Measurements from ENCODE around the gene ODF4. TPM values are rescaled to one million over a fixed set of nuclear protein-coding genes. Genes with fewer than 3 reads are reported as not detected.

Gene ODF4
- total and polyA plus RNA-seq, 4 donors: not detected

GRCh38 chr17:8311131-8311790 is 28.4 kb upstream of the ODF4 start:
- H3K27ac ChIP-seq (ENCODE audit: low read depth in 1 of 2, low read length in 2 of 2): no peak overlapping the region
- DNase-seq: no peak
- H3K27me3 ChIP-seq (ENCODE audit: control insufficient read depth in 1 of 2, insufficient read depth in 2 of 2, low read length in 1 of 2): no peaks in the 10 kb centered on the region
- ATAC-seq (ENCODE audit: low FRiP score): peak; percentile 34
- H3K36me3 ChIP-seq (ENCODE audit: control insufficient read depth in 1 of 2, insufficient read depth in 2 of 2, low read length in 1 of 2): no peaks in the 10 kb centered on the region
- intact Hi-C loops (cut with DNase I): no loop called here
- no peak overlapping the region for H3K4me3 ChIP-seq (ENCODE audit: low read length in 2 of 2)
- no peaks in the 10 kb centered on the region for H3K9me3 ChIP-seq (ENCODE audit: control insufficient read depth, low read length)
- WGBS, 2 donors: 81 to 82% methylated on average over 25 of the region's 25 CpGs
- no peaks in the 10 kb centered on the region for H3K4me1 ChIP-seq (ENCODE audit: control insufficient read depth in 1 of 2, insufficient read depth in 2 of 2, low read length in 2 of 2)

GRCh38 chr17:8312251-8312650 is 27.4 kb upstream of the ODF4 start:
- H3K4me1 ChIP-seq (ENCODE audit: control insufficient read depth in 1 of 2, insufficient read depth in 2 of 2, low read length in 2 of 2): no peaks in the 10 kb centered on the region
- DNase-seq: no peak
- 72 to 80% methylated on average over 13 of the region's 13 CpGs for WGBS, 2 donors
- no peaks in the 10 kb centered on the region for H3K9me3 ChIP-seq (ENCODE audit: control insufficient read depth, low read length)
- intact Hi-C loops (cut with DNase I): no loop called here
- no peaks in the 10 kb centered on the region for H3K27me3 ChIP-seq (ENCODE audit: control insufficient read depth in 1 of 2, insufficient read depth in 2 of 2, low read length in 1 of 2)
- H3K4me3 ChIP-seq (ENCODE audit: low read length in 2 of 2): no peak overlapping the region
- H3K27ac ChIP-seq (ENCODE audit: low read depth in 1 of 2, low read length in 2 of 2): no peak overlapping the region
- ATAC-seq (ENCODE audit: low FRiP score): no peak
- no peaks in the 10 kb centered on the region for H3K36me3 ChIP-seq (ENCODE audit: control insufficient read depth in 1 of 2, insufficient read depth in 2 of 2, low read length in 1 of 2)

GRCh38 chr17:8312726-8313600 is 26.7 kb upstream of the ODF4 start:
- peak in 1 of 2 donors; percentile 67 for DNase-seq
- 62 to 64% methylated on average over 16 of the region's 16 CpGs for WGBS, 2 donors
- Histone ChIP-seq H3K9me3 (ENCODE audit: control insufficient read depth, low read length) (no peaks in the 10 kb centered on the region), H3K4me1 (ENCODE audit: control insufficient read depth in 1 of 2, insufficient read depth in 2 of 2, low read length in 2 of 2) (no peaks in the 10 kb centered on the region), H3K27me3 (ENCODE audit: control insufficient read depth in 1 of 2, insufficient read depth in 2 of 2, low read length in 1 of 2) (no peaks in the 10 kb centered on the region), H3K27ac (ENCODE audit: low read depth in 1 of 2, low read length in 2 of 2) (no peak overlapping the region), H3K36me3 (ENCODE audit: control insufficient read depth in 1 of 2, insufficient read depth in 2 of 2, low read length in 1 of 2) (no peaks in the 10 kb centered on the region), H3K4me3 (ENCODE audit: low read length in 2 of 2) (no peak overlapping the region)
- intact Hi-C loops (cut with DNase I): no loop called here
- no peak for ATAC-seq (ENCODE audit: low FRiP score)

GRCh38 chr17:8314797-8315763 is 24.6 kb upstream of the ODF4 start:
- Histone ChIP-seq H3K4me3 (ENCODE audit: low read length in 2 of 2) (no peak overlapping the region), H3K36me3 (ENCODE audit: control insufficient read depth in 1 of 2, insufficient read depth in 2 of 2, low read length in 1 of 2) (no peaks in the 10 kb centered on the region), H3K9me3 (ENCODE audit: control insufficient read depth, low read length) (no peaks in the 10 kb centered on the region), H3K27me3 (ENCODE audit: control insufficient read depth in 1 of 2, insufficient read depth in 2 of 2, low read length in 1 of 2) (no peaks in the 10 kb centered on the region), H3K4me1 (ENCODE audit: control insufficient read depth in 1 of 2, insufficient read depth in 2 of 2, low read length in 2 of 2) (no peaks in the 10 kb centered on the region), H3K27ac (ENCODE audit: low read depth in 1 of 2, low read length in 2 of 2) (no peak overlapping the region)
- intact Hi-C loops (cut with DNase I): no loop called here
- ATAC-seq (ENCODE audit: low FRiP score): no peak
- no peak for DNase-seq
- 7 to 9% methylated on average over 29 of the region's 29 CpGs for WGBS, 2 donors

GRCh38 chr17:8315764-8316217 is 23.8 kb upstream of the ODF4 start:
- Histone ChIP-seq H3K27ac (ENCODE audit: low read depth in 1 of 2, low read length in 2 of 2) (no peak overlapping the region), H3K4me3 (ENCODE audit: low read length in 2 of 2) (no peak overlapping the region), H3K9me3 (ENCODE audit: control insufficient read depth, low read length) (no peaks in the 10 kb centered on the region), H3K27me3 (ENCODE audit: control insufficient read depth in 1 of 2, insufficient read depth in 2 of 2, low read length in 1 of 2) (no peaks in the 10 kb centered on the region), H3K36me3 (ENCODE audit: control insufficient read depth in 1 of 2, insufficient read depth in 2 of 2, low read length in 1 of 2) (no peaks in the 10 kb centered on the region), H3K4me1 (ENCODE audit: control insufficient read depth in 1 of 2, insufficient read depth in 2 of 2, low read length in 2 of 2) (no peaks in the 10 kb centered on the region)
- intact Hi-C loops (cut with DNase I): no loop called here
- ATAC-seq (ENCODE audit: low FRiP score): no peak
- WGBS, 2 donors: 13 to 17% methylated on average over 26 of the region's 26 CpGs
- no peak for DNase-seq

DNA sequence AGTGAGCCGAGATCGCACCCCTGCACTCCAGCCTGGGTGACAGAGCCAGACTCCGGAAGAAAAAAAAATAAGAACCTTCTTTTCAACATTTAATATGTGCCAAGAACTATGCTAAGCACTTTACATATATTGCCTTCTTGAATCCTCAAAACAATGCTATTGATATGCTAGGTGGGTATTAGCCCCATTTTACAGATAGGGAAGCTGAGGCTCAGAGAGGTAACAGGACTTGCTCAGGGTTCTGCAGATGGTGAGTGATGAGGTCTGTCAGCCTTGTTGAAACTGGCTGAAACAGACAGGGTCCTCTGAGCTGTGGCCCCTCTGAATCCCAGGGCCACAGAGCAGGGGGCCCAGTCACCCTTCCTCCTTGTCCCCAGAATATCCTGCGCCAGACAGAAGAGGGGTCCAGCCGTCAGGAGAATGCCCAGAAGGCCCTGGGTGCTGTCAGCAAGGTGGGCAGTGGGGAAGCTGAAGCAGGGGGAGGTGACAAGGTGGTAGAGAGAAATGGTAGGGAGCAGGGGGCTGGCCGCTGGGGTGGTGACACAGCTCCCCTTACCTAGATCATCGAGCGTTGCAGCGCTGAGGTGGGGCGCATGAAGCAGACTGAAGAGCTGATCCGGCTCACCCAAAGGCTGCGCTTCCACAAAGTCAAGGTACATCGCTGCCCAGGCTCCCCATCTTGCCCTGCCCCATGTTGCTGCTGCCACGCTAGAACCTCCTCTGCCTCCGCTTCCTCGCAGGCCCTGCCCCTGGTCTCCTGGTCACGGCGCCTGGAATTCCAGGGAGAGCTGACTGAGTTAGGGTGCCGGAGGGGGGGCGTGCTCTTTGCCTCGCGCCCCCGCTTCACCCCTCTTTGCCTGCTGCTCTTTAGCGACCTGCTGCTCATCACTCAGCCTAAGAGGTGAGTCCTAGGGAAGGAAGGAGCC is 21.4 kb upstream of the ODF4 start:
- DNase-seq (no peak), ATAC-seq (ENCODE audit: low FRiP score) (no peak)
- Histone ChIP-seq H3K36me3 (ENCODE audit: control insufficient read depth in 1 of 2, insufficient read depth in 2 of 2, low read length in 1 of 2) (no peaks in the 10 kb centered on the region), H3K27ac (ENCODE audit: low read depth in 1 of 2, low read length in 2 of 2) (no peak overlapping the region), H3K4me1 (ENCODE audit: control insufficient read depth in 1 of 2, insufficient read depth in 2 of 2, low read length in 2 of 2) (no peaks in the 10 kb centered on the region), H3K27me3 (ENCODE audit: control insufficient read depth in 1 of 2, insufficient read depth in 2 of 2, low read length in 1 of 2) (no peaks in the 10 kb centered on the region), H3K9me3 (ENCODE audit: control insufficient read depth, low read length) (no peaks in the 10 kb centered on the region), H3K4me3 (ENCODE audit: low read length in 2 of 2) (no peak overlapping the region)
- 65 to 74% methylated on average over 22 to 24 of the region's 24 CpGs for WGBS, 2 donors
- intact Hi-C loops (cut with DNase I): no loop called here

DNA sequence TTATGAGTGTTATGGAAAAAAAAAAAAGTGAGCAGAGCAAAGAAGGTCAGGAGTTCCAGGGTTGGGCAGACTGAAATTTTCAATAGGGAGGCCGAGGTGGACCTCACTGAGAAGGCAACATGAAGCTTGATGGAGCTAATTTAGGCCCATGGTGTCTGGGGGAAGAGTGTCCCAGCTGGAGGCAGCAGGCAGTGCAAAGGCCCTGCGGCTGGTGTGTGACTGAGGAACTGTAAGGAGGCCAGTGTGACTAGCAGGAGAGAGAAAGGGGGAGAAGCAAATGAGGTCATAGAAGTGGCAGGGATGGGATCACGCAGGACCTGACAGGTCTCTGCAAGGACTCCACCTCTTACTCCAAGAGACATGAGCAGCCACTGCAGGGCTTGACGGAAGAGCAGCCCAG is 19.4 kb upstream of the ODF4 start:
- Histone ChIP-seq H3K4me3 (ENCODE audit: low read length in 2 of 2) (no peak overlapping the region), H3K36me3 (ENCODE audit: control insufficient read depth in 1 of 2, insufficient read depth in 2 of 2, low read length in 1 of 2) (no peaks in the 10 kb centered on the region), H3K9me3 (ENCODE audit: control insufficient read depth, low read length) (no peaks in the 10 kb centered on the region), H3K27me3 (ENCODE audit: control insufficient read depth in 1 of 2, insufficient read depth in 2 of 2, low read length in 1 of 2) (no peaks in the 10 kb centered on the region), H3K4me1 (ENCODE audit: control insufficient read depth in 1 of 2, insufficient read depth in 2 of 2, low read length in 2 of 2) (no peaks in the 10 kb centered on the region), H3K27ac (ENCODE audit: low read depth in 1 of 2, low read length in 2 of 2) (no peak overlapping the region)
- ATAC-seq (ENCODE audit: low FRiP score) (no peak), DNase-seq (no peak)
- 88 to 93% methylated on average over 4 of the region's 4 CpGs for WGBS, 2 donors
- intact Hi-C loops (cut with DNase I): no loop called here

DNA sequence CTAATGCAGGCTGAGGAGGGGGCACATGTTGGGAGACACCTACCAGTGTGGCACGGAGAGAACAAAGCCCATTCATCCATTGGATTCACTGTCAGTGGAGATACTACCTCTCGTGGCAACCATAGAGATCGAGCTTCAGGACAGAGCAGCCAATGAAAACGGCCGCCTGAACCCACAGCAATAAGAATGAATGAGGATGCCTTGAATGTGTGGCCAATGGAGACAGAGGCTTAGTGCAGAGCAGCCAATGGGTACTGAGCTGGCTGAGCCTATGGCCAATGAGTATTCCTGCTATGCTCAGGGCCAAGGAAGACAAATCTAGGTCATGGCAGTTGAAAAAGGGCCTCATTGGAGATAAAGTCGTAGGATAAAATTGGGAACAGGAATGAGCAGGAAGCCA is 18.6 kb upstream of the ODF4 start:
- no peak for DNase-seq
- WGBS, 2 donors: 68 to 69% methylated on average over 6 of the region's 6 CpGs
- H3K9me3 ChIP-seq (ENCODE audit: control insufficient read depth, low read length): no peaks in the 10 kb centered on the region

More for the DNA sequence above, 18.6 kb upstream of the ODF4 start:
- intact Hi-C loops (cut with DNase I): no loop called here
- Histone ChIP-seq H3K4me3 (ENCODE audit: low read length in 2 of 2) (no peak overlapping the region), H3K36me3 (ENCODE audit: control insufficient read depth in 1 of 2, insufficient read depth in 2 of 2, low read length in 1 of 2) (no peaks in the 10 kb centered on the region), H3K4me1 (ENCODE audit: control insufficient read depth in 1 of 2, insufficient read depth in 2 of 2, low read length in 2 of 2) (no peaks in the 10 kb centered on the region), H3K27me3 (ENCODE audit: control insufficient read depth in 1 of 2, insufficient read depth in 2 of 2, low read length in 1 of 2) (no peaks in the 10 kb centered on the region), H3K27ac (ENCODE audit: low read depth in 1 of 2, low read length in 2 of 2) (no peak overlapping the region)
- ATAC-seq (ENCODE audit: low FRiP score): no peak
